Measurements from ENCODE around the gene BNIP5.

Gene BNIP5

GRCh38 chr6:36329798-36330291 lies 6.8 kb downstream of the BNIP5 start:
- Mint-ChIP-seq H3K27ac (no peak overlapping the region), H3K9me3 (no peaks in the 10 kb centered on the region), H3K4me3 (no peak overlapping the region), H3K36me3 (ENCODE audit: low read depth) (no peaks in the 10 kb centered on the region), H3K4me1 (ENCODE audit: low read depth) (no peaks in the 10 kb centered on the region), H3K27me3 (ENCODE audit: low read depth) (peaks cover 36% of the 10 kb centered on the region)
- DNase-seq (ENCODE audit: low spot score), result no peak

GRCh38 chr6:36328600-36328999 lies 8.1 kb downstream of the BNIP5 start:
- Mint-ChIP-seq H3K27ac (no peak overlapping the region), H3K9me3 (no peaks in the 10 kb centered on the region), H3K36me3 (ENCODE audit: low read depth) (no peaks in the 10 kb centered on the region), H3K4me1 (ENCODE audit: low read depth) (no peaks in the 10 kb centered on the region), H3K4me3 (no peak overlapping the region), H3K27me3 (ENCODE audit: low read depth) (peaks cover 23% of the 10 kb centered on the region)
- no peak for DNase-seq (ENCODE audit: low spot score)

- H3K36me3 Mint-ChIP-seq (ENCODE audit: low read depth), result no peaks in the 10 kb centered on the region
- H3K4me1 Mint-ChIP-seq (ENCODE audit: low read depth), result no peaks in the 10 kb centered on the region
- H3K27me3 Mint-ChIP-seq (ENCODE audit: low read depth), result peaks cover 16% of the 10 kb centered on the region
- no peak overlapping the region for H3K27ac Mint-ChIP-seq
- no peak for DNase-seq (ENCODE audit: low spot score)
- no peaks in the 10 kb centered on the region for H3K9me3 Mint-ChIP-seq
- H3K4me3 Mint-ChIP-seq, result no peak overlapping the region
Observed at GRCh38 chr6:36327919-36328236, 8.8 kb downstream of the BNIP5 start.

- Mint-ChIP-seq H3K27ac (no peak overlapping the region), H3K36me3 (ENCODE audit: low read depth) (no peaks in the 10 kb centered on the region), H3K27me3 (ENCODE audit: low read depth) (peaks cover 13% of the 10 kb centered on the region), H3K4me3 (no peak overlapping the region), H3K9me3 (no peaks in the 10 kb centered on the region), H3K4me1 (ENCODE audit: low read depth) (no peaks in the 10 kb centered on the region)
- no peak for DNase-seq (ENCODE audit: low spot score)
Observed at GRCh38 chr6:36327226-36327918, 9.3 kb downstream of the BNIP5 start.

GRCh38 chr6:36326356-36326995 lies 10.2 kb downstream of the BNIP5 start:
- no peak for DNase-seq (ENCODE audit: low spot score)
- Mint-ChIP-seq H3K27me3 (ENCODE audit: low read depth) (peaks cover 9% of the 10 kb centered on the region), H3K9me3 (no peaks in the 10 kb centered on the region), H3K4me1 (ENCODE audit: low read depth) (no peaks in the 10 kb centered on the region), H3K27ac (no peak overlapping the region), H3K4me3 (no peak overlapping the region), H3K36me3 (ENCODE audit: low read depth) (no peaks in the 10 kb centered on the region)

- Mint-ChIP-seq H3K36me3 (ENCODE audit: low read depth) (no peaks in the 10 kb centered on the region), H3K4me3 (no peak overlapping the region), H3K27me3 (ENCODE audit: low read depth) (peaks cover 9% of the 10 kb centered on the region), H3K4me1 (ENCODE audit: low read depth) (no peaks in the 10 kb centered on the region), H3K9me3 (no peaks in the 10 kb centered on the region), H3K27ac (no peak overlapping the region)
- DNase-seq (ENCODE audit: low spot score), result no peak
Observed at GRCh38 chr6:36324715-36325114, 12.0 kb downstream of the BNIP5 start.

GRCh38 chr6:36324191-36324590 lies 12.5 kb downstream of the BNIP5 start:
- Mint-ChIP-seq H3K27me3 (ENCODE audit: low read depth) (peaks cover 9% of the 10 kb centered on the region), H3K27ac (no peak overlapping the region), H3K9me3 (no peaks in the 10 kb centered on the region), H3K4me1 (ENCODE audit: low read depth) (no peaks in the 10 kb centered on the region), H3K4me3 (no peak overlapping the region), H3K36me3 (ENCODE audit: low read depth) (no peaks in the 10 kb centered on the region)
- DNase-seq (ENCODE audit: low spot score), result no peak

- Mint-ChIP-seq H3K9me3 (no peaks in the 10 kb centered on the region), H3K27me3 (ENCODE audit: low read depth) (peaks cover 9% of the 10 kb centered on the region), H3K36me3 (ENCODE audit: low read depth) (no peaks in the 10 kb centered on the region), H3K27ac (no peak overlapping the region), H3K4me1 (ENCODE audit: low read depth) (no peaks in the 10 kb centered on the region), H3K4me3 (no peak overlapping the region)
- DNase-seq (ENCODE audit: low spot score), result no peak
Observed at GRCh38 chr6:36323062-36323461, 13.6 kb downstream of the BNIP5 start.

GRCh38 chr6:36322591-36322990 lies 14.1 kb downstream of the BNIP5 start:
- DNase-seq (ENCODE audit: low spot score), result no peak
- Mint-ChIP-seq H3K27ac (no peak overlapping the region), H3K27me3 (ENCODE audit: low read depth) (peaks cover 9% of the 10 kb centered on the region), H3K4me1 (ENCODE audit: low read depth) (no peaks in the 10 kb centered on the region), H3K4me3 (no peak overlapping the region), H3K36me3 (ENCODE audit: low read depth) (no peaks in the 10 kb centered on the region), H3K9me3 (no peaks in the 10 kb centered on the region)

GRCh38 chr6:36320475-36320874 lies 16.2 kb downstream of the BNIP5 start:
- Mint-ChIP-seq H3K9me3 (no peaks in the 10 kb centered on the region), H3K27me3 (ENCODE audit: low read depth) (peaks cover 12% of the 10 kb centered on the region), H3K4me3 (no peak overlapping the region), H3K36me3 (ENCODE audit: low read depth) (no peaks in the 10 kb centered on the region), H3K27ac (no peak overlapping the region), H3K4me1 (ENCODE audit: low read depth) (no peaks in the 10 kb centered on the region)
- no peak for DNase-seq (ENCODE audit: low spot score)

GRCh38 chr6:36319821-36320220 lies 16.9 kb downstream of the BNIP5 start:
- no peak for DNase-seq (ENCODE audit: low spot score)
- Mint-ChIP-seq H3K36me3 (ENCODE audit: low read depth) (no peaks in the 10 kb centered on the region), H3K27ac (no peak overlapping the region), H3K27me3 (ENCODE audit: low read depth) (peaks cover 12% of the 10 kb centered on the region), H3K4me1 (ENCODE audit: low read depth) (no peaks in the 10 kb centered on the region), H3K4me3 (no peak overlapping the region), H3K9me3 (no peaks in the 10 kb centered on the region)

- DNase-seq (ENCODE audit: low spot score), result no peak
- peaks cover 12% of the 10 kb centered on the region for H3K27me3 Mint-ChIP-seq (ENCODE audit: low read depth)
- H3K36me3 Mint-ChIP-seq (ENCODE audit: low read depth), result no peaks in the 10 kb centered on the region
- H3K4me1 Mint-ChIP-seq (ENCODE audit: low read depth), result no peaks in the 10 kb centered on the region
- no peak overlapping the region for H3K4me3 Mint-ChIP-seq
- no peaks in the 10 kb centered on the region for H3K9me3 Mint-ChIP-seq
- no peak overlapping the region for H3K27ac Mint-ChIP-seq
Observed at GRCh38 chr6:36319436-36319762, 17.3 kb downstream of the BNIP5 start.

- peaks cover 14% of the 10 kb centered on the region for H3K27me3 Mint-ChIP-seq (ENCODE audit: low read depth)
- no peaks in the 10 kb centered on the region for H3K9me3 Mint-ChIP-seq
- H3K4me3 Mint-ChIP-seq, result no peak overlapping the region
- no peaks in the 10 kb centered on the region for H3K4me1 Mint-ChIP-seq (ENCODE audit: low read depth)
- H3K36me3 Mint-ChIP-seq (ENCODE audit: low read depth), result no peaks in the 10 kb centered on the region
- H3K27ac Mint-ChIP-seq, result no peak overlapping the region
- no peak for DNase-seq (ENCODE audit: low spot score)
Observed at GRCh38 chr6:36318690-36319435, 17.8 kb downstream of the BNIP5 start.

- no peaks in the 10 kb centered on the region for H3K36me3 Mint-ChIP-seq (ENCODE audit: low read depth)
- no peak overlapping the region for H3K4me3 Mint-ChIP-seq
- peaks cover 14% of the 10 kb centered on the region for H3K27me3 Mint-ChIP-seq (ENCODE audit: low read depth)
- H3K4me1 Mint-ChIP-seq (ENCODE audit: low read depth), result no peaks in the 10 kb centered on the region
- H3K27ac Mint-ChIP-seq, result no peak overlapping the region
- DNase-seq (ENCODE audit: low spot score), result no peak
- H3K9me3 Mint-ChIP-seq, result no peaks in the 10 kb centered on the region
Observed at GRCh38 chr6:36317623-36318022, 19.1 kb downstream of the BNIP5 start.

Data from T-helper 2 cell treated with Interferon-gamma antibody and Interleukin-4, amounts not matched to agents 5 μg/mL and 100 μg/mL, for 36 hours (primary cell).